Activated CD4-positive, CD25-positive, alpha-beta regulatory T cell (primary cell): ENCODE measurements around the gene TCF3.
A peak's percentile ranks its signal among the peaks of the same experiment; 100 is the strongest.

Experiments
- DNase-seq, 4 experiments: peaks; one replicate each; lab custom pipeline; 2025; lab: John Stamatoyannopoulos, UW

The TCF3 gene

DNA sequence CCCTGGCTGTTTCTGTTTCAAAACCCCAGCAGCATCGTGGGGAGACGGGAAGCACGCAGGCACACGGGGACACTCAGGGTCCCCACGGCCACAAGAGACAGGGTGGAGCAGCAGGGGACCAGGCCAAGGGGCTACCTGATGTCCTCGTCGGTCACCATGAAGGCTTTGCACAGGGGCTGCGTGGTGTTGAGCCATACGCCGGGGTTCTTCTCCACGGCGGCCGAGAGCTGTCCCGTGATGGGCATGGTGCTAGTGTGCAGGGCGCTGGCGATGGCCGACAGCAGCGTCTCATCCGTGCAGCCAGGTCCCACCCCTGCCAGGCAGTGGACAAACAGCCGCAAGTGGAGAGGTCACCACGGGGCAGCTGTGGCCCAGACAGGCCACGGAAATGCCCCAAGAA is 71.5 kb downstream of the TCF3 start:
- DNase-seq: no peak

GRCh38 chr19:1580382-1580781 is 72.0 kb downstream of the TCF3 start:
- no peak for DNase-seq

DNA sequence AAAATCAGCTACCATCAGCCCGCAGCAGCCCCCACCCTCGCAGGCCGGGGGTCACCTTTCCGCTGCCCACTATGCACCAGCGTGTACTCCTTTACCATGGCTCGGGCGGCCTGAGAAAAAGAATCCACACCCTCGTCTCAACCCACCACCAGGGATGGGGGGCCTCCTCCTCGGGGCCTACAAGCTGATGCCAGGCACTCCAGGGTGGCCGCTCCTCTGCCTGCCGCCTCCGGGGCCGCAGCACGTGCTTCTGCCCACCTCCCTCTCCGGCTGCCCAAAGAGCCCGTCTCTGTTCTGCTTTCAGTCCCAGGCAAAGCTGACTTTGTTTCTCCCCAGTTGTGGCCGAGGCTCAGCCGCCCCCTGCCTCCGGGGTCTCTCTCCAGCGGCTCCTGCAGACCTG is 73.2 kb downstream of the TCF3 start:
- no peak for DNase-seq

GRCh38 chr19:1577929-1578618 is 74.3 kb downstream of the TCF3 start:
- no peak for DNase-seq

DNA sequence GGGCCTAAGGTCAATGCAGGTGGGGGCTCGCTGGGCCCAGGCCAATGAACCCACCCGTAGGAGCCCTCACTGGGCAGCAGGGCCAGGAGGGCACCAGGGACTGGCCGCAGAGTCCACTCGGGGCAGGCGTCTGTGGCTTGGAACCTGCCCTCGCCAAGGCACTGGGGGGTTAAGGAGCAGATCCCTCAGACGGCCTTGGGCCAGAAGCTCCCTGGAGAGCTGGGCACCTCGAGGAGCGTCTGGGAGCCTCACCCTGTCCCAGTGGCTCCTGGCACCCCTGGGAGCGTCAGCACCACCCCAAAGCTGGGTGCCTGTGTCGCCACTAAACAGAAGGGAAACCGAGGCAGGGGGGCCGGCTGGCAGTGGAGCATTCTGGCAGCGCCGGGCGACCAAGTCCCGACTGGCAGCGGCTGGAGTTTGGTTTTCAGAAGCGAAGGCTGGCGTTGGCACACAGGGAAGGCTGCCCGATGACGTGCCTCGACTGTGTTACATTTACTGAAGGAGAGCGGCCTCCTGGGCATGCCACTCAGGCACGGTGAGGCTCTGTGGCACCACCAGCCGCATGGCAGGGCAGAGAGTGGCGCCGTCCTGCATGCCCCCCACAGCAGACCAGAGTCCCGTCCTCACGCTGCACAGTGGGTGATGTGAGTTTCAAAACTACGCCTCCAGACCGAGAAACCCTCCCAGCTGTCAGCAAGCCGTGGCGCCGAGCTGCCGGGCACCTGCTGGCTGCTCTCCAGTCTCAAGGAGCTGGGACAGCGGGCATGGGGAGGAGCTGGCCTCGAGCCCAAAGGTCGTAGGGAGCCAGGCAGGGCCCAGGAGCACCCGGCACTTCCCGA is 75.1 kb downstream of the TCF3 start:
- no peak for DNase-seq

- no peak for DNase-seq
Observed at GRCh38 chr19:1576242-1577089, 75.9 kb downstream of the TCF3 start.

DNA sequence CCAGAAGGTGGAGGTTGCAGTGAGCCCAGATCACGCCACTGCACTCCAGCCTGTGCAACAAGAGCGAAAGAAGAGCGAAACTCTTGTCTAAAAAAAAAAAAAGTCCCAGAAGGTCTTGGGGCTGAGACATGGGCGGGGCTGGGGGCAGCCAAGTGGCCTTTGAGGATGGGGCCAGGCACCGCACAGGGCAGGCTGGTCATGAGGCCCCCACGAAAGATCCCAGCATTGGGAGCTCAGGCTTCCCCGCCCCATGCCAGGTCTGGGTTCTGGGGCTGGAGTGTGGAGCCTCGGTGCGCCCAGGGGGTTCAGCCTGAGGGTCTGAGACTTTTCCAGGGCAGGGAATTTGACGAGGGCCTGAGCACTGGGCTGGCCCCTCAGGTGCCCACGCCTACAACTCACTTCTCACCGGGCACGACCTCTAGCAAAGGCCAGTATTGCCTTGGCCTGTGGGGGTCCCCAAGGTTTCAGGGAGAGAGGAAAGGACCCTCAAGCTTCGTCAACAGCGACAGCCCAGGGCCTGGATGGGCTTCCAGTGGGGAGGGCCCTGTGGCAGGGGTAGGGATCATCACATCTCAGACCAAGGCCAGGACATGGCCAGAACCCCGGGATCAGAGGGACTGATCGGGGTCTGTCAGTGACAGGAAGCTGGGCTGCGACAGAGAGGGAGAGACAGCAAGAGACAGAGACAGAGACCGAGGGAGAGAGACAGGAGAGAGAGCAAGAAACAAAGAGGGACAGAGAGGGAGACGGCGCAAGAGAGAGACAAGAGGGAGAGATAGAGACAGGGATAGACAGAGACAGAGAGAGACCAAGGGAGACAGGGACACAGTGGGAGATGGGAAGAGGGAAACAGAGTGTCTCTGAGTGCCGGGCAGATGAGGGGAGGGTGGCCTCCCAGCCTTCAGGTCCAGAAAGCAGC is 76.8 kb downstream of the TCF3 start:
- DNase-seq: no peak

DNA sequence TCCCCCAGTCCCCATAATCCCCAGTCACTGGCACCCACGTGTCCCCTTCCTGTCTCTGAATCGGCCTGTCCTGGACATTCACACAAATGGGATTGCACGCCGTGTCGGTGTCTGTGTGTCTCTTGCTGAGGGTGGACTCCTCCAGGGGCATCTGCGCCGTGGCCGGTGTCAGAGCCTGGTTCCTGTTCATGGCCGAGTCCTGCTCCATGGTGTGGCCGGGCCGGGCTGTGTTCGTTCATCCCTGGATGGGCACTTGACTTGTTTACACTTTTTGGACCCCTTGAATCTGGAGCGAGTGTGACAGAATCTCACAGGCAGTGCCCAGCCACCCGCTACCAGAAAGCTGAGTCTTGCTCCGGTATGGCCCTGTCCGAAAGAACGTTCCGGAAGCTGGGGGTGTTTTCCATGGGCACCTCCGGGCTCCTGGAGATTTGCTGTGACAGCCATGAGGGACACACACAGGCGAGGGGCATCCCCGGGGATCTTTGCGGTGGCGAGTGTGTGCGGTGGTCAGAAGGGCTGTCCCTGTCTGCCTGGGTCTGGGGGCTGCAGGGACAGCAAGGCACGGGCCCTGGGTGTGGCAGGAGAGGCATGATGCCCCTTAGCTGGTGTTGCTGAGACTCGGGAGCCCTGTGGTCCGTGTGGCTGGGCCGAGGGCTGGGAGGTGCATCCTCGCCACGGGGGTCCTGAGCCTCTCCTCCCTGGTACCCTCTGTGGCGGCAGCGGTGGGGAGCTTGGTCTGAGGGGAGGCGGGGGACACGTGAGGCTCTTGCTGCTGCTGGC is 77.9 kb downstream of the TCF3 start:
- DNase-seq: no peak

DNA sequence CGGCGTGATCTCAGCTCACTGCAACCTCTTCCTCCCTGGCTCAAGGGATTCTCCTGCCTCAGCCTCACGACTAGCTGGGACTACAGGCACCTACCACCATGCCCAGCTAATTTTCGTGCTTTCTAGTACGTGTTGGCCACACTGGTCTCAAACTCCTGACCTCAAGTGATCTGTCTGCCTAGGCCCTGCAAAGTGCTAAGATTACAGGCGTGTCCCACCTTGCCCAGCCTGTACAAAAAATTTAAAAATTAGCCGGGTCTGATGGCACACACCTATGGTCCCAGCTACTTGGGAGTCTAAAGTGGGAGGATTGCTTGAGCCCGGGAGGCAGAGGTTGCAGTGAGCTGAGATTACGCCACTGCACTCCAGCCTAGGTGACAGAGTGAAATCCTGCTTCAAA is 79.6 kb downstream of the TCF3 start:
- DNase-seq: no peak

GRCh38 chr19:1571358-1571757 is 81.1 kb downstream of the TCF3 start:
- no peak for DNase-seq

DNA sequence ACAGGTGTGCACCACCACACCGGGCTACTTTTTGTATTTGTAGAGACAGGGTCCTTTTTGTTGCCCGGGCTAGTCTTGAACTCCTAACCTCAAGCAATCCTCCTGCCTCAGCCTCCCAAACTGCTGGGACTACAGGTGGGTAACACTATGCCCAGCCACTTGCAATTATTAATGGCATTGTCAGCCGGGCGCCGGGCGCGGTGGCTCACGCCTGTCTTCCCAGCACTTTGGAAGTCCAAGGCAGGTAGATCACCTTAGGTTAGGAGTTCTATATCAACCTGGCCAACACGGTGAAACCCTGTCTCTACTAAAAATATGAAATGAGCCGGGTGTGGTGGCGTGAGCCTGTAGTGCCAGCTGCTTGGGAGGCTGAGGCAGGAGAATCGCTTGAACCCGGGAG is 81.6 kb downstream of the TCF3 start:
- no peak for DNase-seq

GRCh38 chr19:1569997-1570396 is 82.4 kb downstream of the TCF3 start:
- no peak for DNase-seq

GRCh38 chr19:1568320-1569019 is 83.9 kb downstream of the TCF3 start, which contains the start of gene MEX3D:
Gene MEX3D (minus strand): TSS chr19:1568325. CDS start chr19:1568058, 267 bp downstream.
- peak; percentile 62 to 80 (median 72) for DNase-seq

DNA sequence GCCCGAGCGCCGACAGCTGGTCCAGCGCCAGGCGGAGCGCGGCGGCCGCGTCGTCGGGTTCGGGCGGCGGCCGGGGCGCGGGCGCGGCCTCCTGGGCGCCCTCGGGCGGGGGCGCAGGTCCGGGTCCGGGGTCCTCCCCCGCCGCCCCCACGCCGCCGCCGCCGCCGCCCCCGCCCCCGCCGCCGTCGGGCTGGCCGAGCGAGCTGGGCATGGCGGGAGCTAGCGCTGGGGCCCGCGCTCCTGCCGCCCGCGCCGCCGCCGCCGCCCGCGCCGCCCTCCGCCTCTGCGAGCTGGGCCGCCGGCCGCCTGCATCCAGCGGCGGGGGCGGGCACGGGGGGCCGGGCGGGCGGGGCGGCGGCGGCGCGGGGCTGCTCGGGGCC is 84.6 kb downstream of the TCF3 start:
- no peak for DNase-seq

DNA sequence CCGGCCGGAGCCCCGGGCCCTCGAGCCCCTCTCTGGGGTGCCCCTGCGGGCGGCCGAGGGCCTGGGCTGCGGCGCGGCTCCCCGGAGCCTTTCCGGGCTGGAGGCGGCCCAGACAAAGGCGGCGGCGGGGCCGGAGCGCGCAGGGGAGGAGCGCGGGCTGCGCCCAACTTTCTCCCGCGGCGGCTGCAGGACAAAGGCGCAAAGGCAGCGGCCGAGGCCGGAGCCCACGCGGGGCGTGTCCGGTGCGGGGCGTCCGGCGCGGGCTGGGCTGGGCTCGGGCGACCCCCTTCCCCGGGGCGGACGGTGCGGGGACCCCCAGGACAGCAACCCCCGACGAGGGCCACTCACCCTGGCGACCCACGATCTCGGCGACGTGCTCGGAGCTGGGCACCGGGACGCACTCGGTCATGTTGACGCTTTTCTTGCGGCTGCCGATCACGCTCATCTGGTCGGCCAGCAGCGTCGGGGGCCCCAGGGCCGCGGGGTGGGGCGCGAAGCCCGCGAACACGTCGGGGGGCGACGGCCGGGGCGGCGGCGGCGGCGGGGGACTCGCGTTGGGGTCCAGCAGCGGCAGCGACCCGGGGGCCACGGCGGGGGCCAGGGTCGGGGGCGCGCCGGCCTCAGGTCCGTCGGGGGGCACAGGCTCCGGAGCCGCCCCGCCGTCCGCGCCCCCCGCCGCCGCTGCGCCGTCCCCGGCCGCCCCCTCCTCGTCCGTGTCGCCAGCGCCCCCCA is 85.1 kb downstream of the TCF3 start:
- no peak for DNase-seq

- no peak for DNase-seq
Observed at GRCh38 chr19:1566392-1567115, 85.9 kb downstream of the TCF3 start.

DNA sequence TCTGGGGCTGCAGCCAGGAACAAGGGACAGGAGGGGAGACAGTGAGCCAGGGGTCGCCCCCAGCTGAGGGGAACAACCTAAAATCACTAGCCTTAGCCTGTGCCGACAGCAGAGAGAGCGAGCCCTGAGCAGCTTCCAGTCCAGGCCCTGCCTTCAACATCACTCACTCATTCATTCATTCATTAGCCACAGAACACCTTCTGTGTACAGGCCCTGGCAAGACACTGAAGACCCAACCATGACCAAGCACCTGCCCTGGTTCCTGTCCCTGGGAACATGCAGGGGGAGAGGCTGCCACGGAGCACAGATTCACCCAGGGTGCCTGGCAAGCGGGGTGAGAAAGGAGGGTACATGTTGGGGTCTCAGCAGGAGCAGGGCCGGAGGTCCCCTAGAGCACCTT is 89.2 kb downstream of the TCF3 start:
- DNase-seq: no peak

DNA sequence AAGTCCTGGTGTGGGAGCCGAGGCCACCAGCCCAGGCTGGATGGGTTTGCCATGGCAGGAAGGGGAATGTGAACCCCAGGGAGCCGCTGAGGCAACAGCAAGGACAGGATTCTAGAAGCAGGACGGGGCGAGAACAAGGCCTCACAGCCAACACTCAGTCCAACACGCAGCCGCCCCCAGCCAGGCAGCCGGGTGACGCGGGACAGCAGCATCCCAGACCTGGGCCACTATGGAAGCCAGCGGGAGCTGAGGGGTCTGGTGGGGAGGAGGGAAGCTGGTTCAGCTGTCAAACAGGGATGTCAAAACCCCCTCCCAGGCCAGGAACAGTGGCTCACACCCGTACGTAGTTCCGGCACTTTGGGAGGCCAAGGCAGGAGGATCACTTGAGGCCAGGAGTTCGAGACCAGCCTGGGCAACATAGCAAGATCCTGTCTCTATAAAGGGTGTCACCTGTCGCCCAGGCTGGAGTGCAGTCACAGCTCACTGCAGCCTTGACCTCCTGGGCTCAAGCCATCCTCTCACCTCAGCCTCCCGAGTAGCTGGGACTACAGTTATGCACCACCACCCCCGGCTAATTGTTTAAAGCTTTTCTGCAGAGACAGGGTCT is 91.1 kb downstream of the TCF3 start:
- no peak for DNase-seq
